Gastroesophageal sphincter (tissue), 4 donors: ENCODE measurements around the gene TRIL. TPM values are rescaled to one million over a fixed set of nuclear protein-coding genes. Genes with fewer than 3 reads are reported as not detected.

Source experiments
- ATAC-seq: fragments of 150-250 bp; one replicate; pipeline ENCODE4 v1.9.1; 2016; ENCODE audit warnings: mild to moderate bottlenecking, moderate library complexity
- H3K27ac ChIP-seq, 4 donors: fragments of 200-600 bp; sonication (generic) in 3 of 4; 1 replicate in 3 of 4; 2 replicates in 1 of 4; pipeline ENCODE4 v1.5.1; 2016 to 2019
- H3K27me3 ChIP-seq: fragments of 200-600 bp; sonication (generic); one replicate; pipeline ENCODE4 v1.5.1; 2019
- H3K36me3 ChIP-seq, 2 donors: fragments of 200-600 bp; sonication (generic); one replicate each; pipeline ENCODE4 v1.5.1; 2019; ENCODE audit warnings: control low read depth in 1 of 2
- H3K4me1 ChIP-seq, 3 donors: fragments of 200-600 bp; sonication (generic); 1 replicate in 2 of 3; 2 replicates in 1 of 3; pipeline ENCODE4 v1.5.1; 2016 to 2019; ENCODE audit warnings: control low read depth in 2 of 3
- H3K4me3 ChIP-seq, 2 donors: fragments of 200-600 bp; sonication (generic); one replicate each; pipeline ENCODE4 v1.5.1; 2019; ENCODE audit warnings: mild to moderate bottlenecking in 1 of 2, moderate library complexity in 1 of 2
- H3K9me3 ChIP-seq, 3 donors: fragments of 200-600 bp; sonication (generic); one replicate each; pipeline ENCODE4 v1.5.1; 2017 to 2019; ENCODE audit warnings: control low read depth in 2 of 3
- CTCF ChIP-seq, 4 experiments: fragments of 200-600 bp in 2 of 4; fragments of 450-650 bp in 2 of 4; sonication (generic) in 1 of 4; IDR thresholded peaks; one replicate each; pipeline ENCODE4 v1.5.1; 2017 to 2019; ENCODE audit warnings: antibody characterized with exemption in 4 of 4, mild to moderate bottlenecking in 2 of 4, moderate library complexity in 2 of 4
- EP300 ChIP-seq: sonication (generic); formaldehyde crosslinking; IDR thresholded peaks from one replicate; pipeline ENCODE4 v1.6.1; 2017; ENCODE audit warnings: antibody characterized with exemption, mild to moderate bottlenecking
- POLR2A ChIP-seq, 2 donors: fragments of 450-650 bp; IDR thresholded peaks; one replicate each; pipeline ENCODE4 v1.6.1; 2017; ENCODE audit warnings: antibody characterized with exemption in 2 of 2, mild to moderate bottlenecking in 2 of 2, moderate library complexity in 1 of 2
- POLR2AphosphoS5 ChIP-seq: sonication (generic); formaldehyde crosslinking; IDR thresholded peaks from one replicate; pipeline ENCODE4 v1.6.1; 2017; ENCODE audit warnings: antibody characterized with exemption
- WGBS, 2 donors: methylation state at CpG; one replicate each; pipeline ENCODE4 v1.1.5; 2018; ENCODE audit warnings: low coverage in 1 of 2; 5-methylcytosine and 5-hydroxymethylcytosine counted together
- total RNA-seq, 4 donors: library from RNA; depleted of rRNA; stranded (reverse); fragments of >200 nt; gene quantifications; one replicate each; pipeline ENCODE4 v1.1.0, GENCODE V29; 2016

TRIL gene
- total RNA-seq, 4 donors from 2014 or later: 1.6 to 6.6 (median 3.9) TPM

- no peaks in the 10 kb centered on the region for H3K4me1 ChIP-seq
- no peak for TF ChIP-seq POLR2AphosphoS5
- no peak for TF ChIP-seq EP300
- TF ChIP-seq POLR2A (IDR thresholded peaks at IDR 0.05): no peak
- TF ChIP-seq CTCF (IDR thresholded peaks at IDR 0.05): no peak
- WGBS, 2 donors: 65 to 78% methylated on average over 3 of the region's 3 CpGs
- ATAC-seq: no peak
- H3K4me3 ChIP-seq: no peak overlapping the region
- H3K36me3 ChIP-seq: no peaks in the 10 kb centered on the region
- peaks cover 13% of the 10 kb centered on the region for H3K27me3 ChIP-seq
- no peaks in the 10 kb centered on the region for H3K9me3 ChIP-seq
- H3K27ac ChIP-seq: no peak overlapping the region
Measured at GRCh38 chr7:28942168-28942567, 16.0 kb downstream of the TRIL start.

GRCh38 chr7:28941633-28942032, 16.5 kb downstream of the TRIL start:
- Histone ChIP-seq H3K9me3 (no peaks in the 10 kb centered on the region), H3K4me1 (no peaks in the 10 kb centered on the region), H3K36me3 (no peaks in the 10 kb centered on the region), H3K27me3 (peaks cover 12% of the 10 kb centered on the region), H3K4me3 (no peak overlapping the region), H3K27ac (no peak overlapping the region)
- WGBS, 2 donors: 35 to 86% methylated on average over 4 to 5 of the region's 5 CpGs
- TF ChIP-seq POLR2AphosphoS5 (no peak), CTCF (IDR thresholded peaks at IDR 0.05) (no peak), POLR2A (IDR thresholded peaks at IDR 0.05) (no peak), EP300 (no peak)
- no peak for ATAC-seq

GRCh38 chr7:28940741-28941384, 17.3 kb downstream of the TRIL start:
- no peak for ATAC-seq
- 82 to 85% methylated on average over 11 of the region's 11 CpGs for WGBS, 2 donors
- Histone ChIP-seq H3K9me3 (no peaks in the 10 kb centered on the region), H3K4me1 (no peaks in the 10 kb centered on the region), H3K4me3 (no peak overlapping the region), H3K27me3 (peaks cover 8% of the 10 kb centered on the region), H3K36me3 (no peaks in the 10 kb centered on the region), H3K27ac (no peak overlapping the region)
- no peak for TF ChIP-seq POLR2A (IDR thresholded peaks at IDR 0.05)
- no peak for TF ChIP-seq POLR2AphosphoS5
- TF ChIP-seq EP300: no peak
- no peak for TF ChIP-seq CTCF (IDR thresholded peaks at IDR 0.05)

- no peak overlapping the region for H3K27ac ChIP-seq
- no peak overlapping the region for H3K4me3 ChIP-seq
- no peaks in the 10 kb centered on the region for H3K9me3 ChIP-seq
- H3K4me1 ChIP-seq: no peaks in the 10 kb centered on the region
- H3K27me3 ChIP-seq: peaks cover 8% of the 10 kb centered on the region
- WGBS, 2 donors: 48 to 54% methylated on average over 5 to 7 of the region's 7 CpGs
- H3K36me3 ChIP-seq: no peaks in the 10 kb centered on the region
- no peak for ATAC-seq
- no peak for TF ChIP-seq CTCF (IDR thresholded peaks at IDR 0.05)
Measured at GRCh38 chr7:28939844-28940544, 18.1 kb downstream of the TRIL start.

GRCh38 chr7:28939367-28939766, 18.8 kb downstream of the TRIL start:
- Histone ChIP-seq H3K36me3 (no peaks in the 10 kb centered on the region), H3K27me3 (peaks cover 8% of the 10 kb centered on the region), H3K27ac (no peak overlapping the region), H3K9me3 (no peaks in the 10 kb centered on the region), H3K4me1 (no peaks in the 10 kb centered on the region), H3K4me3 (no peak overlapping the region)
- 48 to 57% methylated on average over 1 to 5 of the region's 5 CpGs for WGBS, 2 donors
- ATAC-seq: no peak
- no peak for TF ChIP-seq POLR2A (IDR thresholded peaks at IDR 0.05)
- no peak for TF ChIP-seq POLR2AphosphoS5
- TF ChIP-seq CTCF (IDR thresholded peaks at IDR 0.05): no peak
- TF ChIP-seq EP300: no peak
